Measurements from ENCODE around the gene CAPN12.

DNA sequence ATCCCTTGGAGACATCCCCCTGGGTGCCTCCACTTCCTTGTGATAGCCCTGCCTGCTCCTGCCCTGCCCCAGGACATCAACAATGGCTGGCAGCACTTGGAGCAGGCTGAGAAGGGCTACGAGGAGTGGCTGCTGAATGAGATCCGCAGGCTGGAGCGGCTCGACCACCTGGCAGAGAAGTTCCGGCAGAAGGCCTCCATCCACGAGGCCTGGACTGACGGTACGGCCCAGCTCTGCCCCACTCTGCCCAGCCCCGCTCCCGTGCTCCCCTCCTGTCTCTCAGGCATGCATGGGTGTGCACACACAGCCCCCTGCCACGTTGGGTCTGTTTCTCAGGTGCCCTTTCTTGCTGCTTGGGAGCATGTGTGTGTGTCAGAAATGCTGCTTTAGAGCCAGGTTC lies 26.4 kb downstream of the CAPN12 start:
- TF ChIP-seq, protein P1, sequence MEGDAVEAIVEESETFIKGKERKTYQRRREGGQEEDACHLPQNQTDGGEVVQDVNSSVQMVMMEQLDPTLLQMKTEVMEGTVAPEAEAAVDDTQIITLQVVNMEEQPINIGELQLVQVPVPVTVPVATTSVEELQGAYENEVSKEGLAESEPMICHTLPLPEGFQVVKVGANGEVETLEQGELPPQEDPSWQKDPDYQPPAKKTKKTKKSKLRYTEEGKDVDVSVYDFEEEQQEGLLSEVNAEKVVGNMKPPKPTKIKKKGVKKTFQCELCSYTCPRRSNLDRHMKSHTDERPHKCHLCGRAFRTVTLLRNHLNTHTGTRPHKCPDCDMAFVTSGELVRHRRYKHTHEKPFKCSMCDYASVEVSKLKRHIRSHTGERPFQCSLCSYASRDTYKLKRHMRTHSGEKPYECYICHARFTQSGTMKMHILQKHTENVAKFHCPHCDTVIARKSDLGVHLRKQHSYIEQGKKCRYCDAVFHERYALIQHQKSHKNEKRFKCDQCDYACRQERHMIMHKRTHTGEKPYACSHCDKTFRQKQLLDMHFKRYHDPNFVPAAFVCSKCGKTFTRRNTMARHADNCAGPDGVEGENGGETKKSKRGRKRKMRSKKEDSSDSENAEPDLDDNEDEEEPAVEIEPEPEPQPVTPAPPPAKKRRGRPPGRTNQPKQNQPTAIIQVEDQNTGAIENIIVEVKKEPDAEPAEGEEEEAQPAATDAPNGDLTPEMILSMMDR (conservative IDR thresholded peaks at IDR 0.05; ENCODE audit: low read depth, low read length), result no peak
- TF ChIP-seq POLR2A (IDR thresholded peaks at IDR 0.05; ENCODE audit: low read depth, low read length), result no peak
- TF ChIP-seq BHLHE40 (IDR thresholded peaks at IDR 0.05; ENCODE audit: low read depth, low read length), result no peak
- TF ChIP-seq MXI1 (IDR thresholded peaks at IDR 0.05; ENCODE audit: borderline replicate concordance, low read depth, low read length), result no peak
- no peak for TF ChIP-seq CEBPB (IDR thresholded peaks at IDR 0.05; ENCODE audit: low read depth, low read length)
- no peak for TF ChIP-seq MAZ (IDR thresholded peaks at IDR 0.05; ENCODE audit: borderline replicate concordance, low read depth, low read length)
- TF ChIP-seq, protein P2, sequence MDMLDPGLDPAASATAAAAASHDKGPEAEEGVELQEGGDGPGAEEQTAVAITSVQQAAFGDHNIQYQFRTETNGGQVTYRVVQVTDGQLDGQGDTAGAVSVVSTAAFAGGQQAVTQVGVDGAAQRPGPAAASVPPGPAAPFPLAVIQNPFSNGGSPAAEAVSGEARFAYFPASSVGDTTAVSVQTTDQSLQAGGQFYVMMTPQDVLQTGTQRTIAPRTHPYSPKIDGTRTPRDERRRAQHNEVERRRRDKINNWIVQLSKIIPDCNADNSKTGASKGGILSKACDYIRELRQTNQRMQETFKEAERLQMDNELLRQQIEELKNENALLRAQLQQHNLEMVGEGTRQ (IDR thresholded peaks at IDR 0.05; ENCODE audit: low read depth, low read length), result no peak
- TF ChIP-seq FOS (IDR thresholded peaks at IDR 0.05; ENCODE audit: low read depth, low read length), result no peak
- TF ChIP-seq RAD21 (IDR thresholded peaks at IDR 0.05; ENCODE audit: low read length), result no peak
- no peak for TF ChIP-seq RCOR1 (IDR thresholded peaks at IDR 0.05; ENCODE audit: insufficient replicate concordance, low read length)

All from IMR-90 (cell line).